ENCODE data around the gene HTR3A.

- TF ChIP-seq EZH2 (IDR thresholded peaks at IDR 0.05; ENCODE audit: low read length) (no peak), CTCF (optimal IDR thresholded peaks at IDR 0.05 in 1 of 3, IDR thresholded peaks at IDR 0.05 in 1 of 3, conservative IDR thresholded peaks at IDR 0.05 in 1 of 3; ENCODE audit: extremely low read depth in 1 of 3, insufficient read depth in 2 of 3, low read length in 3 of 3) (no peak)
Measured at GRCh38 chr11:113991718-113992458, 17.0 kb downstream of the HTR3A start.
